ENCODE results near the gene BABAM2. TPM values are rescaled to one million over a fixed set of nuclear protein-coding genes. Genes with fewer than 3 reads are reported as not detected.

The BABAM2 gene
- total RNA-seq, 1 donor from 2014 or later = 33.9 TPM

- no peak overlapping the region for H3K27ac Mint-ChIP-seq (ENCODE audit: unreplicated experiment)
- no peak for TF ChIP-seq CTCF (IDR thresholded peaks at IDR 0.05)
- H3K9me3 Mint-ChIP-seq (ENCODE audit: low read depth) = no peaks in the 10 kb centered on the region
- no peak overlapping the region for H3K4me3 Mint-ChIP-seq (ENCODE audit: unreplicated experiment)
- peaks cover 6% of the 10 kb centered on the region for H3K36me3 Mint-ChIP-seq (ENCODE audit: low read depth)
- peaks cover 45% of the 10 kb centered on the region for H3K4me1 Mint-ChIP-seq (ENCODE audit: low read depth)
- DNase-seq (ENCODE audit: low spot score) = no peak
- H3K27me3 Mint-ChIP-seq (ENCODE audit: low read depth) = no peaks in the 10 kb centered on the region
Measured at GRCh38 chr2:27902098-27902497, 11.6 kb downstream of the BABAM2 start.

- no peak for TF ChIP-seq CTCF (IDR thresholded peaks at IDR 0.05)
- no peaks in the 10 kb centered on the region for H3K27me3 Mint-ChIP-seq (ENCODE audit: low read depth)
- peaks cover 6% of the 10 kb centered on the region for H3K36me3 Mint-ChIP-seq (ENCODE audit: low read depth)
- DNase-seq (ENCODE audit: low spot score) = no peak
- H3K4me1 Mint-ChIP-seq (ENCODE audit: low read depth) = peaks cover 41% of the 10 kb centered on the region
- peak overlapping the region; percentile 94 for H3K27ac Mint-ChIP-seq (ENCODE audit: unreplicated experiment)
- H3K9me3 Mint-ChIP-seq (ENCODE audit: low read depth) = no peaks in the 10 kb centered on the region
- H3K4me3 Mint-ChIP-seq (ENCODE audit: unreplicated experiment) = no peak overlapping the region
Measured at GRCh38 chr2:27903018-27903417, 12.5 kb downstream of the BABAM2 start.

GRCh38 chr2:27903649-27904404, 13.3 kb downstream of the BABAM2 start:
- Mint-ChIP-seq H3K36me3 (ENCODE audit: low read depth) (peaks cover 5% of the 10 kb centered on the region), H3K27ac (ENCODE audit: unreplicated experiment) (peak overlapping the region; percentile 94), H3K9me3 (ENCODE audit: low read depth) (no peaks in the 10 kb centered on the region), H3K27me3 (ENCODE audit: low read depth) (no peaks in the 10 kb centered on the region), H3K4me1 (ENCODE audit: low read depth) (peaks cover 41% of the 10 kb centered on the region), H3K4me3 (ENCODE audit: unreplicated experiment) (no peak overlapping the region)
- no peak for DNase-seq (ENCODE audit: low spot score)
- TF ChIP-seq CTCF (IDR thresholded peaks at IDR 0.05) = no peak

GRCh38 chr2:27904405-27904665, 13.8 kb downstream of the BABAM2 start:
- no peak overlapping the region for H3K4me3 Mint-ChIP-seq (ENCODE audit: unreplicated experiment)
- peaks cover 41% of the 10 kb centered on the region for H3K4me1 Mint-ChIP-seq (ENCODE audit: low read depth)
- no peak for TF ChIP-seq CTCF (IDR thresholded peaks at IDR 0.05)
- peaks cover 5% of the 10 kb centered on the region for H3K36me3 Mint-ChIP-seq (ENCODE audit: low read depth)
- DNase-seq (ENCODE audit: low spot score) = no peak
- no peaks in the 10 kb centered on the region for H3K27me3 Mint-ChIP-seq (ENCODE audit: low read depth)
- peak overlapping the region; percentile 94 for H3K27ac Mint-ChIP-seq (ENCODE audit: unreplicated experiment)
- no peaks in the 10 kb centered on the region for H3K9me3 Mint-ChIP-seq (ENCODE audit: low read depth)

GRCh38 chr2:27906074-27906473, 15.5 kb downstream of the BABAM2 start:
- H3K4me3 Mint-ChIP-seq (ENCODE audit: unreplicated experiment) = no peak overlapping the region
- DNase-seq (ENCODE audit: low spot score) = no peak
- TF ChIP-seq CTCF (IDR thresholded peaks at IDR 0.05) = no peak
- H3K4me1 Mint-ChIP-seq (ENCODE audit: low read depth) = peaks cover 40% of the 10 kb centered on the region
- peaks cover 5% of the 10 kb centered on the region for H3K36me3 Mint-ChIP-seq (ENCODE audit: low read depth)
- no peaks in the 10 kb centered on the region for H3K27me3 Mint-ChIP-seq (ENCODE audit: low read depth)
- no peak overlapping the region for H3K27ac Mint-ChIP-seq (ENCODE audit: unreplicated experiment)
- H3K9me3 Mint-ChIP-seq (ENCODE audit: low read depth) = no peaks in the 10 kb centered on the region
